HEK293 (cell line): ENCODE results near the gene LGALSL.
A peak's percentile ranks its signal among the peaks of the same experiment; 100 is the strongest.

Experiments used
- CTCF ChIA-PET: fragments of 350-600 bp; formaldehyde crosslinking; extraction: SDS; loops from one replicate; lab custom pipeline; 2021; ENCODE audit warnings: antibody characterized with exemption; lab: Yijun Ruan, JAX
- POLR2A ChIA-PET: fragments of 300-600 bp; formaldehyde crosslinking; extraction: SDS; loops from one replicate; lab custom pipeline; 2020; ENCODE audit warnings: antibody characterized with exemption, inconsistent platforms; lab: Yijun Ruan, JAX
- H3K27ac ChIP-seq: fragments of 200-500 bp; sonication (Bioruptor generic); 2 replicates; pipeline ENCODE4 v1.5.1; 2014; ENCODE audit warnings: low read depth, low read length, control low read depth, inconsistent platforms; ENCODE audit errors: extremely low read depth
- H3K36me3 ChIP-seq, 2 experiments: fragments of 200-500 bp in 1 of 2; sonication (Bioruptor generic) in 1 of 2; 1 replicate in 1 of 2; 2 replicates in 1 of 2; pipeline ENCODE4 v1.5.1; 2014 to 2017; ENCODE audit warnings: inconsistent platforms in 2 of 2, low read length in 2 of 2; ENCODE audit not compliant: control insufficient read depth in 2 of 2, insufficient read depth in 1 of 2
- H3K4me1 ChIP-seq: fragments of 200-500 bp; sonication (Bioruptor generic); 2 replicates; pipeline ENCODE4 v1.5.1; 2014; ENCODE audit warnings: mild to moderate bottlenecking, low read length, inconsistent platforms; ENCODE audit not compliant: control insufficient read depth, insufficient read depth
- H3K4me3 ChIP-seq: 2 replicates; pipeline ENCODE4 v1.5.1; 2011; ENCODE audit warnings: low read depth, mild to moderate bottlenecking, control low read depth, low read length, moderate library complexity
- H3K9me3 ChIP-seq: fragments of 200-500 bp; sonication (Bioruptor generic); 2 replicates; pipeline ENCODE4 v1.5.1; 2014; ENCODE audit warnings: low read depth, low read length, inconsistent platforms; ENCODE audit not compliant: control insufficient read depth, insufficient read depth
- HIC1 ChIP-seq: fragments of 450-650 bp; formaldehyde crosslinking; IDR thresholded peaks from 2 replicates; pipeline ENCODE4 v1.5.1; 2016; ENCODE audit warnings: missing biosample characterization, missing genetic modification characterization
- INSM2 ChIP-seq: fragments of 450-650 bp; formaldehyde crosslinking; IDR thresholded peaks from 2 replicates; pipeline ENCODE4 v1.5.1; 2016; ENCODE audit warnings: missing biosample characterization, missing genetic modification characterization
- SCRT2 ChIP-seq: fragments of 450-650 bp; formaldehyde crosslinking; IDR thresholded peaks from 2 replicates; pipeline ENCODE4 v1.5.1; 2016; ENCODE audit warnings: missing biosample characterization, missing genetic modification characterization
- SP7 ChIP-seq: fragments of 450-650 bp; formaldehyde crosslinking; IDR thresholded peaks from 2 replicates; pipeline ENCODE4 v1.5.1; 2016; ENCODE audit warnings: missing biosample characterization, missing genetic modification characterization
- YY2 ChIP-seq: fragments of 450-650 bp; formaldehyde crosslinking; IDR thresholded peaks from 2 replicates; pipeline ENCODE4 v1.5.1; 2016; ENCODE audit warnings: missing biosample characterization, missing genetic modification characterization
- ZBTB44 ChIP-seq: fragments of 450-650 bp; IDR thresholded peaks from 2 replicates; pipeline ENCODE4 v1.5.1; 2018; ENCODE audit warnings: missing biosample characterization, mild to moderate bottlenecking, missing genetic modification characterization
- ZBTB49 ChIP-seq: fragments of 450-650 bp; formaldehyde crosslinking; IDR thresholded peaks from 2 replicates; pipeline ENCODE4 v1.5.1; 2016; ENCODE audit warnings: missing biosample characterization, missing genetic modification characterization, low read depth
- ZEB2 ChIP-seq: fragments of 450-650 bp; formaldehyde crosslinking; IDR thresholded peaks from 2 replicates; pipeline ENCODE4 v1.5.1; 2016; ENCODE audit warnings: missing biosample characterization, missing genetic modification characterization
- ZFP3 ChIP-seq: fragments of 450-650 bp; formaldehyde crosslinking; IDR thresholded peaks from 2 replicates; pipeline ENCODE4 v1.5.1; 2016; ENCODE audit warnings: low read depth, missing biosample characterization, missing genetic modification characterization
- ZNF112 ChIP-seq: fragments of 450-650 bp; formaldehyde crosslinking; IDR thresholded peaks from 2 replicates; pipeline ENCODE4 v1.5.0; 2017; ENCODE audit warnings: missing biosample characterization, missing genetic modification characterization
- ZNF18 ChIP-seq: fragments of 450-650 bp; formaldehyde crosslinking; IDR thresholded peaks from 2 replicates; pipeline ENCODE4 v1.5.1; 2016; ENCODE audit warnings: missing biosample characterization, missing genetic modification characterization
- ZNF24 ChIP-seq: fragments of 450-650 bp; formaldehyde crosslinking; IDR thresholded peaks from 2 replicates; pipeline ENCODE4 v1.5.1; 2016; ENCODE audit warnings: missing biosample characterization, missing genetic modification characterization
- ZNF311 ChIP-seq: fragments of 450-650 bp; formaldehyde crosslinking; IDR thresholded peaks from 2 replicates; pipeline ENCODE4 v1.5.1; 2017; ENCODE audit warnings: missing biosample characterization, missing genetic modification characterization, borderline replicate concordance
- ZNF37A ChIP-seq: fragments of 450-650 bp; IDR thresholded peaks from 2 replicates; pipeline ENCODE4 v1.5.1; 2018; ENCODE audit warnings: missing biosample characterization, missing genetic modification characterization
- ZNF391 ChIP-seq: fragments of 450-650 bp; formaldehyde crosslinking; IDR thresholded peaks from 2 replicates; pipeline ENCODE4 v1.5.1; 2016; ENCODE audit warnings: low read depth, missing biosample characterization, missing genetic modification characterization, borderline replicate concordance
- ZNF449 ChIP-seq: fragments of 450-650 bp; formaldehyde crosslinking; IDR thresholded peaks from 2 replicates; pipeline ENCODE4 v1.5.1; 2017; ENCODE audit warnings: missing biosample characterization, mild to moderate bottlenecking, missing genetic modification characterization, moderate library complexity
- ZNF521 ChIP-seq: fragments of 450-650 bp; formaldehyde crosslinking; IDR thresholded peaks from 2 replicates; pipeline ENCODE4 v1.5.1; 2017; ENCODE audit warnings: missing biosample characterization, mild to moderate bottlenecking, missing genetic modification characterization
- ZNF544 ChIP-seq: fragments of 450-650 bp; formaldehyde crosslinking; IDR thresholded peaks from 2 replicates; pipeline ENCODE4 v1.5.0; 2017; ENCODE audit warnings: missing biosample characterization, missing genetic modification characterization
- ZNF654 ChIP-seq: fragments of 450-650 bp; formaldehyde crosslinking; IDR thresholded peaks from 2 replicates; pipeline ENCODE4 v1.5.1; 2016; ENCODE audit warnings: low read depth, missing biosample characterization, missing genetic modification characterization
- ZNF792 ChIP-seq: fragments of 450-650 bp; formaldehyde crosslinking; IDR thresholded peaks from 2 replicates; pipeline ENCODE4 v1.5.1; 2016; ENCODE audit warnings: missing biosample characterization, missing genetic modification characterization

Gene LGALSL

GRCh38 chr2:64404743-64405142 lies 49.2 kb upstream of the LGALSL start:
- no peak overlapping the region for H3K4me3 ChIP-seq
- no peaks in the 10 kb centered on the region for H3K36me3 ChIP-seq
- H3K4me1 ChIP-seq: peaks cover 15% of the 10 kb centered on the region
- no peak overlapping the region for H3K27ac ChIP-seq
- TF ChIP-seq ZFP3 (tag by site-specific recombination): no peak
- TF ChIP-seq SP7: no peak
- TF ChIP-seq ZEB2: no peak
- TF ChIP-seq ZNF654: no peak
- TF ChIP-seq ZNF311 (tag by site-specific recombination): no peak
- TF ChIP-seq ZNF18: no peak
- TF ChIP-seq SCRT2 (tag by site-specific recombination): peak; percentile 56
- TF ChIP-seq ZBTB44: no peak
- TF ChIP-seq, all 188 proteins: peak for 1
- ChIA-PET POLR2A (no interaction called here), CTCF (interaction anchor here (1.0 kb wide), 1 partner anchor 9 kb away, joined by 3 read pairs; no protein-coding TSS in a partner anchor)
- H3K9me3 ChIP-seq: no peaks in the 10 kb centered on the region

- Histone ChIP-seq H3K9me3 (no peaks in the 10 kb centered on the region), H3K4me3 (no peak overlapping the region), H3K27ac (no peak overlapping the region), H3K36me3 (no peaks in the 10 kb centered on the region), H3K4me1 (peaks cover 10% of the 10 kb centered on the region)
- CTCF ChIA-PET: interaction anchor here (0.7 to 1.0 kb wide), 3 partner anchors 10 to 82 kb away, joined by 3 read pairs; no protein-coding TSS in a partner anchor
- no peak for TF ChIP-seq ZNF24 (tag by site-specific recombination)
- TF ChIP-seq ZNF112: no peak
- no peak for TF ChIP-seq ZNF544 (tag by site-specific recombination)
- no peak for TF ChIP-seq INSM2 (tag by site-specific recombination)
- no peak for TF ChIP-seq ZNF521 (tag by site-specific recombination)
- no peak for TF ChIP-seq ZNF449 (tag by site-specific recombination)
- no peak for TF ChIP-seq YY2 (tag by site-specific recombination)
- TF ChIP-seq ZNF391 (tag by site-specific recombination): no peak
- no peak for TF ChIP-seq ZBTB49 (tag by site-specific recombination)
- TF ChIP-seq HIC1 (tag by site-specific recombination): no peak
- TF ChIP-seq ZNF37A: no peak
- TF ChIP-seq ZNF792 (tag by site-specific recombination): no peak
- TF ChIP-seq ZFP3 (tag by site-specific recombination): no peak
- TF ChIP-seq, all 188 proteins: peak for 0
- POLR2A ChIA-PET: no interaction called here
Measured at GRCh38 chr2:64405581-64406406, 48.2 kb upstream of the LGALSL start.
